Measurements from ENCODE around the gene CNTN1. TPM values are rescaled to one million over a fixed set of nuclear protein-coding genes. Genes with fewer than 3 reads are reported as not detected.

Gene CNTN1
- total and polyA plus RNA-seq, 2 of the 4 experiments (the other 2 are of a cell fraction): 0.10 to 0.18 TPM

DNA sequence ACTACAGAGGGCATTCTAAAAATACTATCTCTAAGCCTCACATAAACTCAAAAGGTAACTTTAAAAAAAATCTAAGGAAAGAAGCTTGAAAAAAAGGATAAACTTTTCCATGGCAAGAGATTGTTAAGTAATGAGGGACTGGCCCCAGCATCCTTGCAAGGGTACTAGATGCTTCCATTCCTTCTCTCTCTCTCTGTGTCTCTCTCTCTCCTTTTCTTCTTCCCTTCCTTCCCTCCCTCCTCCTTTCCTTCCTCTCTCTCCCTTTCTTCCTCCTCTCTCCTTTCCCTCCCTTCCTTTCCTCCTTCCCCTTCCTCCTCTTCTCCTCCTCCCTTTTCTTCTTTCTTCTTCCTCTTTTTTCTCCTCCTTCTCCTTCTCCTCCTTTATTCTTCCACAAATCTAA lies 23.8 kb downstream of the CNTN1 start:
- Histone ChIP-seq H2BK15ac (ENCODE audit: low read depth, low read length) (no peak overlapping the region), H2BK5ac (ENCODE audit: low read depth, low read length, poor library complexity, severe bottlenecking) (no peak overlapping the region), H4K20me1 (ENCODE audit: insufficient read depth, low read length) (no peaks in the 10 kb centered on the region), H3K18ac (ENCODE audit: low read depth, low read length) (no peak overlapping the region), H4K5ac (ENCODE audit: low read depth, low read length) (no peak overlapping the region), H3K4me1 (ENCODE audit: control insufficient read depth, insufficient read depth, low read length) (no peaks in the 10 kb centered on the region), H4K8ac (ENCODE audit: low read depth in 2 of 2, low read length in 2 of 2) (no peak overlapping the region), H3K4me2 (ENCODE audit: low read depth, low read length) (no peak overlapping the region), H2AFZ (replicated peaks; ENCODE audit: low read length, poor library complexity) (no peak overlapping the region), H3K14ac (replicated peaks; ENCODE audit: low read depth, low read length) (no peak overlapping the region), H3K36me3 (ENCODE audit: control insufficient read depth, insufficient read depth, low read length) (no peaks in the 10 kb centered on the region), H3K23ac (ENCODE audit: low read depth, low read length) (no peak overlapping the region), H4K91ac (ENCODE audit: insufficient read depth, low read depth, low read length) (no peak overlapping the region), H3K56ac (ENCODE audit: extremely low read depth, insufficient read depth, low read length) (no peak overlapping the region), H2AK9ac (replicated peaks; ENCODE audit: low read depth, low read length, poor library complexity) (no peak overlapping the region), H3K4me3 (ENCODE audit: insufficient read depth, low read depth, low read length) (no peak overlapping the region), H3K4ac (ENCODE audit: low read depth, low read length) (no peak overlapping the region), H2BK20ac (ENCODE audit: low read depth, low read length) (no peak overlapping the region), H3K27ac (ENCODE audit: insufficient read depth, low read length) (no peak overlapping the region), H2BK120ac (ENCODE audit: low read depth, low read length) (no peak overlapping the region), H3K9me1 (ENCODE audit: insufficient read depth, low read length) (no peaks in the 10 kb centered on the region), H3K9ac (ENCODE audit: low read depth, low read length) (no peak overlapping the region), H2AK5ac (ENCODE audit: low read depth, low read length) (no peak overlapping the region), H3K27me3 (ENCODE audit: control insufficient read depth, insufficient read depth, low read length) (no peaks in the 10 kb centered on the region), H3K79me1 (ENCODE audit: low read depth in 1 of 2, low read length in 2 of 2) (no peaks in the 10 kb centered on the region), H3K9me3 (ENCODE audit: control insufficient read depth, insufficient read depth, low read length) (no peaks in the 10 kb centered on the region)
- BruUV-seq (replicated peaks): no TSS peak
- in situ Hi-C loops (cut with MboI; ENCODE audit: low sequenced_read_pairs) (no loop called here), intact Hi-C loops (cut with micrococcal nuclease) (no loop called here), dilution Hi-C loops (cut with HindIII; ENCODE audit: low sequenced_read_pairs, unreplicated experiment) (no loop called here)
- ChIA-PET CTCF (interaction anchor here (1.2 kb wide), 1 partner anchor 15 kb away, joined by 5 read pairs; no protein-coding TSS in a partner anchor), POLR2A (ENCODE audit: unreplicated experiment) (no interaction called here)
- DNase-seq: no peak
- TF ChIP-seq RFX5 (IDR thresholded peaks at IDR 0.05; ENCODE audit: low read depth, low read length) (no peak), MXI1 (IDR thresholded peaks at IDR 0.05; ENCODE audit: borderline replicate concordance, low read depth, low read length) (no peak), NFE2L2 (IDR thresholded peaks at IDR 0.05; ENCODE audit: low read depth, low read length) (no peak)
- TF ChIP-seq, protein P1, sequence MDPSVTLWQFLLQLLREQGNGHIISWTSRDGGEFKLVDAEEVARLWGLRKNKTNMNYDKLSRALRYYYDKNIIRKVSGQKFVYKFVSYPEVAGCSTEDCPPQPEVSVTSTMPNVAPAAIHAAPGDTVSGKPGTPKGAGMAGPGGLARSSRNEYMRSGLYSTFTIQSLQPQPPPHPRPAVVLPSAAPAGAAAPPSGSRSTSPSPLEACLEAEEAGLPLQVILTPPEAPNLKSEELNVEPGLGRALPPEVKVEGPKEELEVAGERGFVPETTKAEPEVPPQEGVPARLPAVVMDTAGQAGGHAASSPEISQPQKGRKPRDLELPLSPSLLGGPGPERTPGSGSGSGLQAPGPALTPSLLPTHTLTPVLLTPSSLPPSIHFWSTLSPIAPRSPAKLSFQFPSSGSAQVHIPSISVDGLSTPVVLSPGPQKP (IDR thresholded peaks at IDR 0.05; ENCODE audit: borderline replicate concordance, low read depth, low read length): no peak
- no peak for ATAC-seq (ENCODE audit: low read depth)

Measured in IMR-90 (cell line).